ENCODE data around the gene CIRBP. TPM values are rescaled to one million over a fixed set of nuclear protein-coding genes. Genes with fewer than 3 reads are reported as not detected.

Gene CIRBP
- total and polyA plus RNA-seq, 2 of the 13 experiments (the other 11 are each of a cell fraction or from before 2014, with no cell fraction given): 133 to 140 TPM

GRCh38 chr19:1253514-1254080, 15.5 kb upstream of the CIRBP start (continued):
- no peak for TF ChIP-seq ATF5 (CRISPR knock-in tag; IDR thresholded peaks at IDR 0.05; ENCODE audit: low read depth)
- TF ChIP-seq SPEN (CRISPR knock-in tag; IDR thresholded peaks at IDR 0.05; ENCODE audit: low read depth): peak; percentile 63; the same call in 1 of the 2 replicates
- TF ChIP-seq FOXM1 (CRISPR knock-in tag; IDR thresholded peaks at IDR 0.05): no peak
- no peak for TF ChIP-seq SNRNP70 (IDR thresholded peaks at IDR 0.05; ENCODE audit: low read depth, low read length)
- 0 out of 2 replicates have a peak, but pooled peaks have one; percentile 19 for TF ChIP-seq KAT8 (CRISPR knock-in tag; IDR thresholded peaks at IDR 0.05)
- TF ChIP-seq ZNF687 (CRISPR knock-in tag; IDR thresholded peaks at IDR 0.05): peak; percentile 71
- TF ChIP-seq ZFP37 (CRISPR knock-in tag; IDR thresholded peaks at IDR 0.05; ENCODE audit: borderline replicate concordance): no peak
- TF ChIP-seq TBX2 (CRISPR knock-in tag; IDR thresholded peaks at IDR 0.05; ENCODE audit: borderline replicate concordance): peak; percentile 76
- TF ChIP-seq MLXIP (CRISPR knock-in tag; IDR thresholded peaks at IDR 0.05; ENCODE audit: borderline replicate concordance): no peak
- TF ChIP-seq HOXD1 (CRISPR knock-in tag; IDR thresholded peaks at IDR 0.05): no peak
- no peak for TF ChIP-seq USF2 (IDR thresholded peaks at IDR 0.05; ENCODE audit: low read depth, low read length)
- TF ChIP-seq USF2 (CRISPR knock-in tag; IDR thresholded peaks at IDR 0.05; ENCODE audit: borderline replicate concordance): no peak
- no peak; the same call in 1 of the 2 replicates for TF ChIP-seq KDM2A (CRISPR knock-in tag; IDR thresholded peaks at IDR 0.05; ENCODE audit: borderline replicate concordance, low read depth)
- TF ChIP-seq ZNF616 (CRISPR knock-in tag; IDR thresholded peaks at IDR 0.05; ENCODE audit: low read depth): no peak
- no peak for TF ChIP-seq GPBP1L1 (CRISPR knock-in tag; IDR thresholded peaks at IDR 0.05)

All from HepG2 (cell line).